SJCRH30 (cell line): ENCODE results near the gene VTI1A. TPM values are rescaled to one million over a fixed set of nuclear protein-coding genes. Genes with fewer than 3 reads are reported as not detected.

ENCODE experiments used
- DNase-seq, 2 experiments: peaks; one replicate each; pipeline ENCODE4 v3.0.0-alpha.2; 2015 to 2020
- H3K27ac ChIP-seq: fragments of 250-450 bp; sonication (Bioruptor Pico); 2 replicates; pipeline ENCODE4 v1.5.1; 2020; ENCODE audit warnings: mild to moderate bottlenecking, moderate library complexity
- H3K27me3 ChIP-seq: fragments of 250-450 bp; sonication (Bioruptor Pico); 2 replicates; pipeline ENCODE4 v1.5.1; 2020; ENCODE audit warnings: mild to moderate bottlenecking, moderate library complexity
- H3K36me3 ChIP-seq: fragments of 250-450 bp; sonication (Bioruptor Pico); 2 replicates; pipeline ENCODE4 v1.5.1; 2020; ENCODE audit warnings: mild to moderate bottlenecking, moderate library complexity
- H3K4me1 ChIP-seq: fragments of 250-450 bp; sonication (Bioruptor Pico); 2 replicates; pipeline ENCODE4 v1.5.1; 2020; ENCODE audit warnings: mild to moderate bottlenecking, moderate library complexity
- H3K4me3 ChIP-seq: fragments of 250-450 bp; sonication (Bioruptor Pico); 2 replicates; pipeline ENCODE4 v1.5.1; 2020; ENCODE audit warnings: mild to moderate bottlenecking, moderate library complexity
- H3K9me3 ChIP-seq: fragments of 250-450 bp; sonication (Bioruptor Pico); replicated peaks from 2 replicates; pipeline ENCODE4 v1.5.1; 2020; ENCODE audit warnings: mild to moderate bottlenecking, moderate library complexity
- total RNA-seq: library from RNA; depleted of rRNA; stranded (reverse); fragments of >200 nt; shearing (Covaris generic); gene quantifications from 2 replicates; pipeline ENCODE4 v1.2.3, GENCODE V29; 2014

The VTI1A gene
- total RNA-seq, 1 experiment from 2014 or later, result 29.0 TPM

- Histone ChIP-seq H3K27me3 (no peaks in the 10 kb centered on the region), H3K36me3 (no peaks in the 10 kb centered on the region), H3K4me3 (no peak overlapping the region), H3K4me1 (peaks cover 20% of the 10 kb centered on the region), H3K9me3 (no peaks in the 10 kb centered on the region), H3K27ac (0 out of 2 replicates have a peak overlapping the region, but pooled peaks have one; percentile 1)
- DNase-seq, result peak; percentile 36 to 78
Measured at GRCh38 chr10:112628951-112629609, 182.1 kb downstream of the VTI1A start.

- no peak for DNase-seq
- Histone ChIP-seq H3K27me3 (no peaks in the 10 kb centered on the region), H3K36me3 (no peaks in the 10 kb centered on the region), H3K4me3 (no peak overlapping the region), H3K27ac (no peak overlapping the region), H3K4me1 (peaks cover 20% of the 10 kb centered on the region), H3K9me3 (no peaks in the 10 kb centered on the region)
Measured at GRCh38 chr10:112631501-112632400, 184.7 kb downstream of the VTI1A start.

GRCh38 chr10:112634096-112634830 is 187.2 kb downstream of the VTI1A start:
- Histone ChIP-seq H3K9me3 (no peaks in the 10 kb centered on the region), H3K27ac (no peak overlapping the region), H3K4me3 (no peak overlapping the region), H3K36me3 (no peaks in the 10 kb centered on the region), H3K4me1 (peaks cover 19% of the 10 kb centered on the region), H3K27me3 (no peaks in the 10 kb centered on the region)
- no peak for DNase-seq

GRCh38 chr10:112637901-112638300 is 190.9 kb downstream of the VTI1A start:
- H3K4me3 ChIP-seq, result no peak overlapping the region
- H3K9me3 ChIP-seq, result no peaks in the 10 kb centered on the region
- no peaks in the 10 kb centered on the region for H3K27me3 ChIP-seq
- DNase-seq, result peak in 1 of 2 experiments; percentile 45
- peaks cover 8% of the 10 kb centered on the region; the same call in 1 of the 2 replicates for H3K4me1 ChIP-seq
- no peak overlapping the region for H3K27ac ChIP-seq
- H3K36me3 ChIP-seq, result no peaks in the 10 kb centered on the region

- Histone ChIP-seq H3K27me3 (no peaks in the 10 kb centered on the region), H3K4me3 (no peak overlapping the region), H3K4me1 (peaks cover 8% of the 10 kb centered on the region; the same call in 1 of the 2 replicates), H3K9me3 (no peaks in the 10 kb centered on the region), H3K27ac (no peak overlapping the region), H3K36me3 (no peaks in the 10 kb centered on the region)
- DNase-seq, result no peak
Measured at GRCh38 chr10:112639298-112639697, 192.3 kb downstream of the VTI1A start.

GRCh38 chr10:112640638-112641037 is 193.6 kb downstream of the VTI1A start:
- Histone ChIP-seq H3K27ac (no peak overlapping the region), H3K4me3 (no peak overlapping the region), H3K4me1 (peaks cover 8% of the 10 kb centered on the region; the same call in 1 of the 2 replicates), H3K36me3 (no peaks in the 10 kb centered on the region), H3K9me3 (no peaks in the 10 kb centered on the region), H3K27me3 (no peaks in the 10 kb centered on the region)
- DNase-seq, result no peak

- Histone ChIP-seq H3K27me3 (no peaks in the 10 kb centered on the region), H3K27ac (no peak overlapping the region), H3K9me3 (no peaks in the 10 kb centered on the region), H3K4me3 (no peak overlapping the region), H3K4me1 (no peaks in the 10 kb centered on the region), H3K36me3 (no peaks in the 10 kb centered on the region)
- no peak for DNase-seq
Measured at GRCh38 chr10:112643600-112644264, 196.7 kb downstream of the VTI1A start.

GRCh38 chr10:112644265-112644645 is 197.2 kb downstream of the VTI1A start:
- Histone ChIP-seq H3K4me3 (no peak overlapping the region), H3K9me3 (no peaks in the 10 kb centered on the region), H3K36me3 (no peaks in the 10 kb centered on the region), H3K27me3 (no peaks in the 10 kb centered on the region), H3K4me1 (no peaks in the 10 kb centered on the region), H3K27ac (no peak overlapping the region)
- no peak for DNase-seq

- no peaks in the 10 kb centered on the region for H3K27me3 ChIP-seq
- no peak overlapping the region for H3K27ac ChIP-seq
- no peak overlapping the region for H3K4me3 ChIP-seq
- H3K9me3 ChIP-seq, result no peaks in the 10 kb centered on the region
- no peaks in the 10 kb centered on the region for H3K36me3 ChIP-seq
- DNase-seq, result no peak
- H3K4me1 ChIP-seq, result no peaks in the 10 kb centered on the region
Measured at GRCh38 chr10:112649006-112649821, 202.2 kb downstream of the VTI1A start.

- no peak for DNase-seq
Measured at GRCh38 chr10:112649822-112650152, 202.8 kb downstream of the VTI1A start.

GRCh38 chr10:112650588-112651030 is 203.6 kb downstream of the VTI1A start:
- DNase-seq, result no peak
- Histone ChIP-seq H3K27me3 (no peaks in the 10 kb centered on the region), H3K4me3 (no peak overlapping the region), H3K9me3 (no peaks in the 10 kb centered on the region), H3K27ac (no peak overlapping the region), H3K36me3 (no peaks in the 10 kb centered on the region), H3K4me1 (no peaks in the 10 kb centered on the region)

More at GRCh38 chr10:112649822-112650152, 202.8 kb downstream of the VTI1A start:
- Histone ChIP-seq H3K4me3 (no peak overlapping the region), H3K27ac (no peak overlapping the region), H3K36me3 (no peaks in the 10 kb centered on the region), H3K9me3 (no peaks in the 10 kb centered on the region), H3K4me1 (no peaks in the 10 kb centered on the region), H3K27me3 (no peaks in the 10 kb centered on the region)

GRCh38 chr10:112653215-112653614 is 206.2 kb downstream of the VTI1A start:
- Histone ChIP-seq H3K36me3 (no peaks in the 10 kb centered on the region), H3K4me3 (no peak overlapping the region), H3K27me3 (no peaks in the 10 kb centered on the region), H3K9me3 (no peaks in the 10 kb centered on the region), H3K4me1 (no peaks in the 10 kb centered on the region), H3K27ac (no peak overlapping the region)
- DNase-seq, result no peak

- Histone ChIP-seq H3K27me3 (no peaks in the 10 kb centered on the region), H3K36me3 (no peaks in the 10 kb centered on the region), H3K4me1 (no peaks in the 10 kb centered on the region), H3K4me3 (no peak overlapping the region), H3K9me3 (no peaks in the 10 kb centered on the region), H3K27ac (no peak overlapping the region)
- no peak for DNase-seq
Measured at GRCh38 chr10:112653851-112654250, 206.8 kb downstream of the VTI1A start.

GRCh38 chr10:112654794-112655193 is 207.8 kb downstream of the VTI1A start:
- DNase-seq, result no peak
- no peak overlapping the region for H3K27ac ChIP-seq
- H3K9me3 ChIP-seq, result no peaks in the 10 kb centered on the region
- no peaks in the 10 kb centered on the region for H3K4me1 ChIP-seq
- no peak overlapping the region for H3K4me3 ChIP-seq
- no peaks in the 10 kb centered on the region for H3K36me3 ChIP-seq
- H3K27me3 ChIP-seq, result no peaks in the 10 kb centered on the region
